Effector CD8-positive, alpha-beta T cell (primary cell): Measurements from ENCODE around the gene MPC1.
"Not testable (repeated sequence)": the region's sequence is repeated elsewhere in the genome, so short reads cannot be mapped to it uniquely, and the experiment has no call there.

ENCODE experiments used
- DNase-seq: peaks from one replicate; lab custom pipeline; 2025; lab: John Stamatoyannopoulos, UW

Gene MPC1

DNA sequence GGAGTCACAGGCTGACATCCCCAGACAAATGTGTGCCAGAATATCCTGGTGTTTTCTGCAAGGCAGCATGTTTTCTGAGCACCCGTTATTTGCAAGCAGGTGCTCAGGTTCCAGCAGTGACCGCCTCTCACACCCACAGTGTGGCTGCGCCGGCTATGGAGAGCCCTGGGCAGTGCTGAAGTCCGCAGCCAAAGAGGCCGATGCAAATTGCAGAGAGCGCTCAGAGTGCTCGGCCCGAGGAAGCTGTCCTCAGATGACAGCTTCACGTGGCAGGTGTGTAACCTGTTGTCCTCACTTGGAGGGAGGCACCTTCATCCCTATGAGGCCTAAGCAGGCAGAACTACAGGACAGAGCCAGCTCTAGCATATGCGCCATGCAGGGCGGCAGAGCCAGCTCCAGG is 23.5 kb upstream of the MPC1 start:
- no peak for DNase-seq

DNA sequence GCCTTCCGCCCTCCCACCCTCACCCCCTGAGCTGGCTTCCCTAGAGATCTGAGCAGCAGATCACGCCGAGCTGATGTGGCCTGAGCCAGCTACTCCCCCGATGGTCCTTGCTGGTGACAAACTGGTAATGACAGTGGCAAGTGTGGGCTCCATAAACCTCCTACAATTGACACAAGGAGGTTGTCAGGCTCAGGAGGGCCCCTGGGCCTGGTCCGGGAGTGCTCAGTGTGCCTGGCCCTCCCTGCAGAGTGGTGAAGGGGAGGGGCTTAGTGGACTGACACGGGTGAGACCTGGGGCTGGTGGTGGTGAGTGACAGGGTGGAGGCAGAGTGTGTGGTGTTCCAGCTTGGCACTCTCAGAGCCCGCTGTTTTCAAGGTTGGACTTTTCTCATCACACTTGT is 22.6 kb upstream of the MPC1 start:
- no peak for DNase-seq

DNA sequence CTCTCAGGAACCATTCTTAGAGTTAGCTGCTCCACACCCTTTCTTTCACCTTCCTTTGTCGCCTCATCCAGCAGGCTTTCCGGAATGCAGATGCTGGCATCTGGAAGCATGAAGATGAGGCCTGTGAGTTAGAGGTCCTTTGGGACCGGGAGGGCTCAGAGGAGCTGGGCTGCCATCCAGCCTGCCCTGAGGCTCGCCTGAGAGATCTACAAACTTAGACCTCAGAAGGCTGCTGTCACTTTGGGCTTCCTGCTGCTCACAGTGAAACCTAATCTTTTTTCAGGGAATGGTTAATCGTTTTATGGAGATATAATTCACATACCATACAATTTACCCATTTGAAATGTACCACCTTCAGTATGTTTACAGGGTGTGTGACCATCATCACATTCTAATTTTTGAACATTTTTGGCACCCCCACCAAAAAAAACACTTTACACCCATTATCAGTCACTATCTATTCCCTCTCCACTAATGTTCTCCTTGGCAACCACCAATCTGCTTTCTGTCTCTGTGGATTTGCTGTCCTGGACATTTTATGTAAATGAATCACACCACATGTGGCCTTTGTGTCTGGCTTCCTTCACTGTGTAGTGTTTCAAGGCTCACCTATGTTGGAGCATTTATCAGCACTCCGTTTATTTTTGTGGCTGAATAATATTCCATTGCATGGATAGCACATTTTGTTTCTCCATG is 20.0 kb upstream of the MPC1 start:
- no peak for DNase-seq

DNA sequence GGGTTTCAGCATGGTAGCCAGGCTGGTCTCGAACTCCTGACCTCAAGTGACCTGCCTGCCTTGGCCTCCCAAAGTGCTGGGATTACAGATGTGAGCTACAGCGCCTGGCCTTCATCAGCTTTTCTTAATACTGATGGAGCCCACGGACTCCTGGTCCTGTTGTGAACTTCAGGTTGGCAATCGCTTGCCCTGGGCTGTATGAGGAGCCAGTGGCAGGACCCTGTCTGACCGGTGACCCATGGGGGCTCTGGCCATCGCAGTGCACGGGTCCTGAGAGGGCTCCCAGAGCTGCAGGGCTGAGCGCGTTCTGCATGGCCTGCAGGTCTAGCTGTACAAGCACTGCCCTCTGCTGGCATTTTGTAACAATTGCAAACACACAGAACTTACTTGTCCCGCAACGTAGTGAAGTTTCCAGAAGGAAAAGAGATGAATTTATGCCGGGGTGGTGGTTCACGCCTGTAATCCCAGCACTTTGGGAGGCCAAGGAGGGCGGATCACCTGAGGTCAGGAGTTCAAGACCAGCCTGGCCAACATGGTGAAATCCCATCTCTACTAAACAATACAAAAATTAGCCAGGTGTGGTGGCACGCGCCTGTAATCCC is 18.0 kb upstream of the MPC1 start:
- peak; percentile 35 for DNase-seq

DNA sequence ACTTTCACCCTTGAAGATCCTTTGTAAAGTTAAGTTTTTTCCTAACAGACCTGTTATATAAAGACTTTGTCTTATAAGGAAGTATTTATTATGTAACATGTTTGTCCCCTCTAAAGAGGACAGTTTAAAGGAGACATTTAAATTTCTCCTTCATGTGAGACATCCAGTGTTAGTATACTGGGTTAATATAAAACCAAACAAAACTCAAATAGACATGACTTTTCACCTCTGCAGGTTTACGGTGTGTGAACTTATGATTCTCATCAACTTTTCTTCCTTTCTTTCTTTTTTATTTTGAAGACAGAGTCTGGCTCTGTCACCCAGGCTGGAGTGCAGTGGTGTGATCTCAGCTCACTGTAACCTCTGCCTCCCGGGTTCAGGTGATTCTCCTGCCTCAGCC is 17.4 kb upstream of the MPC1 start:
- no peak for DNase-seq

DNA sequence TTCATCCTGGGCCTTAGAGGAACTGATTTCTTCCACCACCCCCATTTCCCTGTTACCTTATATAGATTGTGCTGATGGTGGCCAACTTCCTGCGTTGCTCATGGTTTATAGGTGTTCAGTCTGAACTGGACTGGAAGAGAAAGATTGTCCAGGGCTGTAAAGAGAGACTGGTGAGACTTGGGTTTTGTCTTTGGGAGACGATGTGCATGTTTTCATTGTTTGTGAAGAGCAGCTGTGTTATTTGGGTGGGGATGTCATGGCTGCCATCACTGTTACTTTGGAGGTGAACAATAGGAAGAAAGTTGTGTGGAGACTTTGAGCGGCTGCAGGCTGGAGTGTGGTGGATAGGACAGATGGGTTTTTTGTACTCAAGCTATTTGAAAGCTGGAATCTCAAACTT is 15.6 kb upstream of the MPC1 start:
- no peak for DNase-seq

DNA sequence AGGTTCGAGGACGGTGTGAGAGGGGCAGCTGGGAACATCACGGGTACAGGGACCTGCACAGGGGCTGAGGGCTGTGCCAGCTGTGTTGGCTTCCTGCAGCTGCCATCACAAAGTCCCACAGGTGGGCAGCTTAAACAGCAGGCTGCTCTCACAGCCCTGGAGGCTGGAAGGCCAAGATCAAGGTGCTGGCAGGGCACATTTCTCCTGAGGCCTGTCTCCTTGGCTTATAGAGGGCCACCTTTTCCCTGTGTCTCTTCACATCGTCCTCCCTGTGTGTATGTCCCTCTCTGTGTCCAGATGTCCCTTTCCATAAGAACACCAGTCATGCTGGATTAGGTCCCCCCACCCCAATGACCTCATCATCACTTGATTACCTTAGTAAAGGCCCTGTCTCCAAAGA is 15.1 kb upstream of the MPC1 start:
- DNase-seq, result no peak

DNA sequence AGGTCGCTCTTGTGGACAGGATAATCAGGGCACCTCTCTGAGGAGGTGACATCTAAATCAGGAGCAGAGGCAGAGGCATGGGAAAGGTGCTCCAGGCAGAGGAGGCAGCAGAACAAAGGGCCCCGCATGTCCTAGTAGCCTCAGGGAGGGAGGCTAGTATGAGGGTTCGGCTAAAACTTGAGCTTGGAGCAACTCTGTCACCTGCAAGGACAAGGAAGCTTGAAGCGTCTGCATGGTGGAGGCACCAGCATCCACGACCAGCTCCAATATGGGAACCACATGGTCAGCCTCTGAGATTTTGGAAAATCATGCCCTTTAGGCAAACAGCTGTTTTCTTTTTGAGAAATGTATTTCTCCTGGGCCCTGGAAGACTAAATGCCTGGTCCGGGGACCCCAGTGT is 13.0 kb upstream of the MPC1 start:
- no peak for DNase-seq

DNA sequence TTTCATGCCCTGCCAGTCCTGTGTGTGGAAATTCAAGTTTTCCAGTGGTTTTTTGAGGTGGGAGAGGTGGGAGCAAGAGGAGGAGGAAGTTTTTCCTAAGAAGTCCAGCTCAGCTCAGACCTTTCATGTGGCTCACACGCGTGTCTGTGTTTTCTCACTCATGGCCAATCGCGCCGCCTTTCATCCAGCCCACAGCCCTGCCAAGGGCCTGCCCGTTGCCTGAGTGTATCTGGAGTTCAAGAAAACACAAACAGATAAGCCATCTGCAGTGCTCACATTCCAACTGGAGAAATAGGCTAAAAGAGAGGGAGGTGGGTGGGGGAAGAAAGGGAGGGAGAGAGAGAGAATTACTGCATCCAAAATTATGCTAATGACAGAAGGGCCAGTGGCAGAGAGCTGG is 12.6 kb upstream of the MPC1 start:
- DNase-seq, result no peak

DNA sequence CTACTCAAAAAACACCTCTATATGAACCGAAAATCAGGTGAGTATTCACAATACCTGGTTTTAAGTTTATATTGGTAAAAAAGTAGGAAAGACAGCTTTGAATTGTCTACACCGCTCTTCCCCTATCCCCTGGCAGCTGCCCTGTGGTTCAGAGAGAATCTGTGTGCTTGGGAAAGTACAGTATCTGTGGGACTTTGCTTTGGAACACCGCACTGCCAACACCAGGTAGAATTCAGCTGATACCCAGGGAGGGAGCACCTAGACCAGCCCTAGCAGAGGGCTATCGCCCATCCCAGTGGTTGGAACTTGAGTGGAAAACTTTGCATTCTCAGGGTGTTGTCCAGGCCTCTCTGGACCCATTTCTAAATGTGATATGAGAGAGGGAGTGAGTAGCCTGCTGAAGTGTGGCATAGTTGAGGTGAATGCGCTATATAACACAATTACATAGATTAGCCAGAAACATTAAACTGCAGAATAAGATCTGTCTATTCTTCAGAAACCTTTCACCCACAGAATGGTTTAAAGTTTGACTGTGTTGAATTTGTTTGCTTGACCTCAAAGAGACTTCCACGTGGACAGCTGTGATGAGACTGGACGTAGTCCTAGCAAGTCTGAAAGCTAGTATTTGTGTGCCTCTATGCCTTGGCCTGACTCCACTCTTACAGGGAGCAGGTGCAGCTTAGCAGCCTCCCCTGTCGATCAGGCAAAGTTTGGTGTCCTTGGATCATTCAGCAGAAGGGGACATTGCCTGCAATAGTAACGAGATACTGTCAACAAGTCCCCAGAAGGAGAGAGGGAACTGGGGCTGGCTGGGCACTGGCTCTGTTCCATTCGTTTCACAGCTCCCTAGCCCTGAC is 11.5 kb upstream of the MPC1 start:
- DNase-seq, result no peak

DNA sequence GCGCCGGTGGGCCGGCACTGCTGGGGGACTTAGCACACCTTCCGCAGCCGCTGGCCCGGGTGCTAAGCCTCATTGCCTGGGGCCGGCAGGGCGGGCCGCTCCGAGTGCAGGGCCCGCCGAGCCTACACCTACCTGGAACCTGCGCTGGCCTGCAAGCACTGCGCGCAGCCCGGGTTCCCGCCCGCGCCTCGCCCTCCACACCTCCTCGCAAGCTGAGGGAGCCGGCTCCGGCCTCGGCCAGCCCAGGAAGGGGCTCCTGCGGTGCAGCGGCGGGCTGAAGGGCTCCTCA is 10.7 kb upstream of the MPC1 start:
- DNase-seq, result no peak

DNA sequence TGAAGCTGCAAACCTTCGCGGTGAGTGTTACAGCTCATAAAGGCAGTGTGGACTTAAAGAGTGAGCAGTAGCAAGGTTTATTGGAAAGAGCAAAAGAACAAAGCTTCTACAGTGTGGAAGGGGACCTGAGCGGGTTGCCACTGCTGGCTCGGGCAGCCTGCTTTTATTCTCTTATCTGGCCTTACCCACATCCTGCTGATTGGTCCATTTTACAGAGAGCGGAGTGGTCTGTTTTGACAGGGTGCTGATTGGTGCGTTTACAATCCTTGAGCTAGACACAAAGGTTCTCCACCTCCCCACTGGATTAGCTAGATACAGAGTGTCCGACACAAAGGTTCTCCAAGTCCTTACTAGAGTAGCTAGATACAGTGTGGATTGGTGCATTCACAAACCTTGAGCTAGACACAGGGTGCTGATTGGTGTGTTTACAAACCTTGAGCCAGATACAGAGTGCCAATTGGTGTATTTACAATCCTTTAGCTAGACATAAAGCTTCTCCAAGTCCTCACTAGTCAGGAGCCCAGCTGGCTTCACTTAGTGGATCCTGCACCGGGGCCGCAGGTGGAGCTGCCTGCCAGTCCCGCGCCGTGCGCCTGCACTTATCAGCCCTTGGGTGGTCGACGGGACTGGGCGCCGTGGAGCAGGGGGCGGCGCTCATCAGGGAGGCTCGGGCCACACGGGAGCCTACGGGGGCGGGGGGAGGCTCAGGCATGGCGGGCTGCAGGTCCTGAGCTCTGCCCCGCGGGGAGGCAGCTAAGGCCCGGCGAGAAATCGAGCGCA is 10.2 kb upstream of the MPC1 start:
- DNase-seq, result not testable (repeated sequence)

DNA sequence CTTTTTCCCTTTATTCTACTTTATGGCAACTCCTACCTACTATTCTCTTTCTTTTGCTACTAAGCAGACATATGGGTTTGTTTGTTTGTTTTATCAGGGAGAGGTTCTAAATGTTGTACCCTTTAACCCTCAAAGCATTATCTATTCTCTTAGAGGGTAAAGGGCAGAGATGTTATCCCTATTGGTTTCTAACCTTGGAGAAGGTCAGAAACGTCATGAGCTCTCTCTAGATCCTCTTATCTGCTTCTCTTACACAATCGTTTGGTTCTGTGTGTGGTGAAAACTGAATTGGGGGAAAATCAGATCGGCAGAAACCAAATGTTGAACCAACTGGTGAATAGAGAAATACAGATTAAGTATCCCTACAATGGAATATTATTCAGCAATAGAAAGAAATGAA is 6.4 kb upstream of the MPC1 start:
- no peak for DNase-seq

DNA sequence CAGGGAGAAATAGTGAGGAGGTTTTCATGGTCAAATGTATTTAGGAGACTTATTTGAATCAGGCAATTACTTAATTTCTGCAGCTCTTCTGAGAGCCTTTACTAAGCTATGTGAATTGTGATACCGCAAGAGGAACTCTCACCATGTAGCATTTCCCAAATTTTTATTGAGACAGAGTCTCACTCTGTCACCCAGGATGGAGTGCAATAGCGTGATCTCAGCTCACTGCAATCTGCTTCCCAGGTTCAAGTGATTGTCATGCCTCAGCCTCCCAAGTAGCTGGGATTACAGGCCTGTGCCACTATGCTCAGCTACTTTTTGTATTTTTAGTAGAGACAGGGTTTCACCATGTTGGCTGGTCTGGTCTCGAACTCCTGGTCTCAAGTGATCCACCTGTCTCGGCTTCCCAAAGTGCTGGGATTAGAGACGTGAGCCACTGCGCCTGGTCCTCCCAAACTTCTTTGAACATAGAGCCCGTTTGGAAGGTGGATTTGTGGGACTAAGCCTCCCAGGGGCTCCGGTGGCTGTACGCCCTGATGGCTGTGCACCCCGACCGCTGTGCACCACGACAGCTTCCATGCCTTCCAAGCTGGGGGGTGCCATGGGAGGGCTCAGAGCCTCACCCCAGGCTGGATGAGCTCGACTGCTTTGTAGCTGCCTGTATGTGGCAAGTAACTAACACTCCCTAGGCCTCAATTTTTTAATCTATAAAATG is 5.7 kb upstream of the MPC1 start:
- DNase-seq, result no peak

DNA sequence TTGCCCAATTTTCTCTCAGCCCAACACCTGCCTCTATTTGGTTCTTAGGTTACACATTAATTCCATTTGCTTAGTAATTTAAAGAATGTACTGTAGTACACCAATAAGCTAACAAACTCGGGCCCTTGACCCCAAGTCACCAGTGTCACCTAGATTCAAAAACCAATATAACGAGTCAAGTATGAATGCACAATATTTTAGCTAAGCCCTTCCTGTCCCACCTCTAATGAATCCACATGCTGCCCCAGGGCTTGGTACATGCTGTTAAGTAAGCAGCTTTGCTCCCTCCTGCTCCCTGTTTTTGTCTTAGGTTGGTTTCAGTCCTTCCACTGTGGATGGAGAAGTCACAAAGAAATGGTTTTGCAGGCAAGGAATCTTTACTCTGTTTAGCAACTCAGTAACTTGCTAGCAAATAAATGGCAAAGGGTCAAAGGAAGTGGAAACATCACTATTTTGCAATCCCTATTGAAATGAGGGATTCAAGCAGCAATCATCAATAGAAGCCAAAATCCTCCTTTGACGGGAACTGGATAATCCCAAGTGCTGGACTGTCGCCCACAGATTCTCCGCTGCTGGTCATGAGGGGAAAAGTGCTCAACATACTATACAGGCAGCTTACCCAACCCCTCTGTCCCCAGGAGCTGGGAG is 5.0 kb upstream of the MPC1 start:
- no peak for DNase-seq

DNA sequence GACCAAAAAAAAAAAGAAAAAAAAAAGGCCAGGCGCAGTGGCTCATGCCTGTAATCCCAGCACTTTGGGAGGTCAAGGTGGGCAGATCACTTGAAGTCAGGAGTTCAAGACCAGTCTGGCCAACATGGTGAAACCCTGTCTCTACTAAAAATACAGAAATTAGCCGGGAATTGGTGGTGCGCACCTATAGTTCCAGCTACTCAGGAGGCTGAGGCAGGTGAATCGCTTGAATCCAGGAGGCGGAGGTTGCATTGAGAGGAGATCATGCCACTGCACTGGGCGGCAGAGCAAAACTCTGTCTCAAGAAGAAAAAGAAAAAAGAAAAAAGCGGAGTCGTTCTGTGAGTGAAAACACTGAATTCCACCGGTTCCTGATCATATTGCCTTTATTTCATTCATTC is 4.4 kb upstream of the MPC1 start:
- DNase-seq, result not testable (repeated sequence)

DNA sequence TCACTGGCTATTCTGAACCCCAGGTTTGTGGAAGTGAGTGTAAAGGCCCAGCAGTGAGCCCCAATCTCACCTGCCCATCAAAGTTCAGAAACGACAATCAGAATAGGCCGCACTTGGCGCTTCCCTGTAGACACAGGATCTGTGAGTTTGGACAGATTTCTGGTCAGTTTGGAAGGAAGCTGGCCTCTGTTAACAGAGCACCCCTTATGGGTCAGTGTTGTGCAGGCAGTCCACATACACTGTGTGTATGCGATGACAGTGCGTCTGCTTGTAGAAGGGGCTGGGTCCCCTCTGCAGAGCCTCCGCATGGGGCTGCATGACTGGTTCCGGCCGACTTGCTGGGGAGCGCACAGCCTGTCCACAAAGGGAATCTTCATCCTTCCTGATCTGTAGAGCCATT is 3.4 kb upstream of the MPC1 start:
- no peak for DNase-seq

DNA sequence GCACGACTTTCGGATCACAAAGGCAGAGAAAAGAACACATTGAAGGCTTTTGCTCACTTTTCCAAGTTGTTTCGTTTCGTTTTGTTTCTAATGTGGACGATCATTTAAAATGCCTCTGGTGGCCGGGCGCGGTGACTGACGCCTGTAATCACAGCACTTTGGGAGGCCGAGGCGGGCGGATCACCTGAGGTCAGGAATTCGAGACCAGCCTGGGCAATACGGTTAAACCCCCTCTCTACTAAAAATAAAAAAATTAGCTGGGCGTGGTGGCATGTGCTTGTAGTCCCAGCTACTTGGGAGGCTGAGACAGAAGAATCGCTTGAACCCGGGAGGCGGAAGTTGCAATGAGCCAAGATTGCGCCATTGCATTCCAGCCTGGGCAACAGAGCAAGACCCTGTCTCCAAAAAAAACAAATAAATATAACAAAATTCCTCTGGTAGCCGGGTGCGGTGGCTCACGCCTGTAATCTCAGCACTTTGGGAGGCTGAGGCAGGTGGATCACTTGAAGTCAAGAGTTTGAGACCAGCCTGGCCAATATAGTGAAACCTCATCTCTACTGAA is 1.1 kb upstream of the MPC1 start:
- DNase-seq, result not testable (repeated sequence)

DNA sequence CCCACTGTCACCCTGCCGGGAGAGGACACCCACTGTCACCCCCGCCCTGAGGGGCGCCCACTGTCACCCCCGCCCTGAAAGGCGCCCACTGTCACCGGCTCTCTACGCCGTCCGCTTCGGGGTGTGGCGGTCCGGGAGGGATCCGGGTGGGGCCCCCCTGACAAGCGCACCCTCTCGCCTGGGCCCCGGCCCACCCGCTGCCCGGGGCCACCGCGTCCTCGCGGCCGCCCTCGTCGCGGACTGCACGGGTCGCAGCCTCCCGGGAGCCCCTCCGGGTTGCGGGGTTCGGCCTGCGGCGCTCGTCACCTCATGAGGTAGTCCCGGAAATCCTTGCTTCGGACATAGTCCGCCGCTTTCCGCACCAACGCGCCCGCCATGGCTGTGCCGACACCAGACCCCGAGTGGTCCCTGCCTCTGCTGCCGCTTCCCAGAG is 224 bp downstream of the MPC1 start:
- no peak for DNase-seq

DNA sequence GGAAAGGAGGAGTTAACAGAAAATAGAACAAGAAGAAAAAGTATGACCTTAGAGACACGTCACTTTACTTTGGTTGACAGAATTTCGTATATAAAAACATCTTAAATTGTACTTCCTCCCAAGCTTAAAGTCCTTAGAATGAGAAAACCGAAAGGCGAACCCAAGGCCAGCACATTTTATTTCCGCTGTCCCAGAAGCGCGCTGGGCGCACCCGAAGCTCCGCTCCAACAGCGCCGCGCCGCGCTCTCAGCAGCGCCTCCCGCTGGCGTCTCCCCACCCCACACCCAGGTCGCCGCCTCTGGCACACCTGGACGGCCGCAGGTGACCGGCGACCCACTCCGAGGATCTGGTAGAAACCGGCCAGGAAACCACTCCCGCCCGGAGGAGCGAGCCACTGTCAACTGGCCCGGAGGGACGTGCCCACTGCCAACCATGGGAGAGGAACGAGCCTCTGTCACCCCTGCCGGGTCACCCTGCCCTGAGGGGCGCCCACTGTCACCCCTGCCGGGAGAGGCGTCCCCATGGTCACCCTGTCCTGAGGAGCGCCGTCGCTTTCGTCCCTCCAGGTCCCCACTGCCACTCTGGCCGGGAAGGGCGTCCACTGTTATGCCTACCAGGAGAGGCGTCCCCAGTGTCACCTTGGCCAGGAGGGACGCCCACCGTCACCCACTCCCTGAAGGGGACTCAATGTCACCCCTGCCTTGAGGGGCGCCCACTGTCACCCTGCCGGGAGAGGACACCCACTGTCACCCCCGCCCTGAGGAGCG is 824 bp downstream of the MPC1 start:
- DNase-seq, result peak; percentile 26
